ENCODE results near the gene MTM1. TPM values are rescaled to one million over a fixed set of nuclear protein-coding genes. Genes with fewer than 3 reads are reported as not detected.

Gene MTM1
- total and polyA plus RNA-seq, 2 donors (not counting 1 experiment from before 2014, with no cell fraction given) = 8.7 to 29.8 TPM

GRCh38 chrX:150649096-150649870, 80.9 kb downstream of the MTM1 start:
- H3K9ac ChIP-seq (ENCODE audit: low read length) = no peak overlapping the region
- H3K27me3 ChIP-seq (replicated peaks in 1 of 4; ENCODE audit: control extremely low read depth in 1 of 4, control insufficient read depth in 3 of 4, insufficient read depth in 4 of 4, low read length in 3 of 4) = no peaks in the 10 kb centered on the region
- TF ChIP-seq EZH2 (IDR thresholded peaks at IDR 0.05; ENCODE audit: borderline replicate concordance, insufficient read depth, low read depth, low read length, poor library complexity, severe bottlenecking) (no peak), CTCF (IDR thresholded peaks at IDR 0.05) (no peak)
- H4K20me1 ChIP-seq (ENCODE audit: control insufficient read depth, insufficient read depth, low read length, poor library complexity, severe bottlenecking) = no peaks in the 10 kb centered on the region
- peaks cover 9 to 31% of the 10 kb centered on the region in 2 experiments for H3K36me3 ChIP-seq (replicated peaks in 1 of 2; ENCODE audit: control extremely low read depth in 1 of 2, control insufficient read depth in 1 of 2, extremely low read depth in 1 of 2, insufficient read depth in 2 of 2, low read length in 1 of 2)
- Mint-ChIP-seq H3K4me1 (no peaks in the 10 kb centered on the region), H3K9me3 (ENCODE audit: insufficient read depth) (no peaks in the 10 kb centered on the region), H3K27me3 (no peaks in the 10 kb centered on the region), H3K4me3 (no peak overlapping the region), H3K27ac (no peak overlapping the region)
- no peaks in the 10 kb centered on the region for H3K79me2 ChIP-seq (ENCODE audit: control insufficient read depth, insufficient read depth, low read length)
- no peak overlapping the region for H3K4me3 ChIP-seq (ENCODE audit: control extremely low read depth in 1 of 5, extremely low read depth in 1 of 5, insufficient read depth in 1 of 5, low read depth in 2 of 5, low read length in 4 of 5)
- WGBS (ENCODE audit: insufficient coverage) = no CpG with 5 or more reads among the region's 8 CpGs
- ChIA-PET POLR2A (no interaction called here), CTCF (no interaction called here)
- no peak overlapping the region for H3K4me2 ChIP-seq (replicated peaks; ENCODE audit: low read depth, low read length, poor library complexity, severe bottlenecking)
- H3K9me3 ChIP-seq (ENCODE audit: control extremely low read depth in 1 of 3, control insufficient read depth in 2 of 3, insufficient read depth in 1 of 3, low read length in 2 of 3) = no peaks in the 10 kb centered on the region
- no peaks in the 10 kb centered on the region for H3K4me1 ChIP-seq (ENCODE audit: control insufficient read depth in 2 of 2, insufficient read depth in 2 of 2, low read length in 2 of 2)
- H3K27ac ChIP-seq (ENCODE audit: low read length in 2 of 2) = no peak overlapping the region
- ATAC-seq (ENCODE audit: low read depth) (no peak), DNase-seq (no peak)
- intact Hi-C loops (cut with micrococcal nuclease) = no loop called here
- no peak overlapping the region for H2AFZ ChIP-seq (ENCODE audit: insufficient read depth, low read depth, low read length, poor library complexity, severe bottlenecking)

- Mint-ChIP-seq H3K9me3 (ENCODE audit: insufficient read depth) (no peaks in the 10 kb centered on the region), H3K27ac (no peak overlapping the region), H3K4me1 (no peaks in the 10 kb centered on the region), H3K27me3 (no peaks in the 10 kb centered on the region), H3K4me3 (no peak overlapping the region)
- POLR2A ChIA-PET = no interaction called here
- Histone ChIP-seq H3K36me3 (replicated peaks in 1 of 2; ENCODE audit: control extremely low read depth in 1 of 2, control insufficient read depth in 1 of 2, extremely low read depth in 1 of 2, insufficient read depth in 2 of 2, low read length in 1 of 2) (peaks cover 4 to 24% of the 10 kb centered on the region in 2 experiments), H3K27ac (ENCODE audit: low read length in 2 of 2) (no peak overlapping the region), H3K4me3 (ENCODE audit: control extremely low read depth in 1 of 5, extremely low read depth in 1 of 5, insufficient read depth in 1 of 5, low read depth in 2 of 5, low read length in 4 of 5) (no peak overlapping the region), H3K27me3 (replicated peaks in 1 of 4; ENCODE audit: control extremely low read depth in 1 of 4, control insufficient read depth in 3 of 4, insufficient read depth in 4 of 4, low read length in 3 of 4) (no peaks in the 10 kb centered on the region), H4K20me1 (ENCODE audit: control insufficient read depth, insufficient read depth, low read length, poor library complexity, severe bottlenecking) (no peaks in the 10 kb centered on the region), H2AFZ (ENCODE audit: insufficient read depth, low read depth, low read length, poor library complexity, severe bottlenecking) (no peak overlapping the region), H3K4me2 (replicated peaks; ENCODE audit: low read depth, low read length, poor library complexity, severe bottlenecking) (no peak overlapping the region), H3K9ac (ENCODE audit: low read length) (no peak overlapping the region), H3K79me2 (ENCODE audit: control insufficient read depth, insufficient read depth, low read length) (no peaks in the 10 kb centered on the region), H3K9me3 (ENCODE audit: control extremely low read depth in 1 of 3, control insufficient read depth in 2 of 3, insufficient read depth in 1 of 3, low read length in 2 of 3) (no peaks in the 10 kb centered on the region), H3K4me1 (ENCODE audit: control insufficient read depth in 2 of 2, insufficient read depth in 2 of 2, low read length in 2 of 2) (no peaks in the 10 kb centered on the region)
- intact Hi-C loops (cut with micrococcal nuclease) = no loop called here
- 100% methylated on average over 1 of the region's 2 CpGs for WGBS (ENCODE audit: insufficient coverage)
- ATAC-seq (ENCODE audit: low read depth) = no peak
- CTCF ChIA-PET = no interaction called here
- no peak for DNase-seq
- TF ChIP-seq EZH2 (IDR thresholded peaks at IDR 0.05; ENCODE audit: borderline replicate concordance, insufficient read depth, low read depth, low read length, poor library complexity, severe bottlenecking) (no peak), CTCF (IDR thresholded peaks at IDR 0.05) (no peak)
Observed at GRCh38 chrX:150651906-150652305, 83.5 kb downstream of the MTM1 start.

Data from B cell (primary cell).